HCT116 (cell line): ENCODE results near the gene TAS2R14.

ENCODE experiments used
- ATF3 ChIP-seq: IDR thresholded peaks from 2 replicates; pipeline ENCODE4 v1.6.1; 2012
- EGR1 ChIP-seq: IDR thresholded peaks from 2 replicates; pipeline ENCODE4 v1.6.1; 2012; ENCODE audit warnings: low read depth
- EZH2 ChIP-seq: fragments of 200-600 bp; sonication (generic); IDR thresholded peaks from 2 replicates; pipeline ENCODE4 v1.6.1; 2017; ENCODE audit warnings: antibody characterized with exemption, mixed run types
- EZH2phosphoT487 ChIP-seq: fragments of 200-600 bp; IDR thresholded peaks from 2 replicates; pipeline ENCODE4 v1.6.1; 2018; ENCODE audit warnings: antibody characterized with exemption, borderline replicate concordance
- FOSL1 ChIP-seq: IDR thresholded peaks from 2 replicates; pipeline ENCODE4 v1.6.1; 2012; ENCODE audit warnings: low read depth
- POLR2A ChIP-seq: IDR thresholded peaks from 2 replicates; pipeline ENCODE4 v1.7.0; 2011; ENCODE audit warnings: borderline replicate concordance; ENCODE audit not compliant: insufficient read depth, insufficient read length; ENCODE audit errors: extremely low read depth
- POLR2AphosphoS5 ChIP-seq: IDR thresholded peaks from 2 replicates; pipeline ENCODE4 v1.6.1; 2011; ENCODE audit warnings: mild to moderate bottlenecking, low read depth, low read length, moderate library complexity
- REST ChIP-seq: IDR thresholded peaks from 2 replicates; pipeline ENCODE4 v1.6.1; 2012; ENCODE audit warnings: low read depth
- SRF ChIP-seq: IDR thresholded peaks from 2 replicates; pipeline ENCODE4 v1.6.1; 2012; ENCODE audit warnings: low read depth
- TCF7L2 ChIP-seq: IDR thresholded peaks from 2 replicates; pipeline ENCODE4 v1.7.0; 2011; ENCODE audit warnings: borderline replicate concordance, inconsistent platforms; ENCODE audit not compliant: insufficient read depth, insufficient read length; ENCODE audit errors: extremely low read depth
- ZFX ChIP-seq: fragments of 450-650 bp; IDR thresholded peaks from 2 replicates; pipeline ENCODE4 v1.6.1; 2017
- TF ChIP-seq, protein P1 (sequence below), 3 experiments: fragments of 200-600 bp in 1 of 3; sonication (generic) in 1 of 3; IDR thresholded peaks in 2 of 3; conservative IDR thresholded peaks in 1 of 3; 2 replicates each; pipeline ENCODE4 v1.5.1; 2012 to 2017; ENCODE audit warnings: low read depth in 2 of 3, low read length in 2 of 3, antibody characterized with exemption in 1 of 3, borderline replicate concordance in 1 of 3, control low read depth in 1 of 3, mild to moderate bottlenecking in 1 of 3, mixed read lengths in 1 of 3, mixed run types in 1 of 3, moderate library complexity in 1 of 3; ENCODE audit not compliant: insufficient read depth in 1 of 3

DNA sequence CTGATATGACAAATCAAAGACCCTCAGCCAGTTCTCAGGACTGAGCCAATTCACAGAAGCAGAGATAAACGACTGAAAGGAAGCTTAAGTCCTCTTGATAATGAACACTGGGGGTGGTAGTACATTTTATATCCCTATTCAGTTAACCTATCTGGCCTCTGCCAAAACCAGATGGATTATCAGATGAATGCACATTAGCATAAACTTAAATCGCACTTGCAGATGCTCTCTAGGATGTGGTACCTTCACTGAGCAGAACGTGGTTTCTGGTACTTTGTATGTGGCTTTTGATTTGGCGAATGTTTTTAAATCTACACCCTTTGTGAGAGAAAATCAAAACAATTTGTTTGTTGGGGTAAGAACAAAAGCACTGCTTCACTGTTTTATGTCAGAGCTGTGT is 21.1 kb upstream of the TAS2R14 start:
- no peak for TF ChIP-seq POLR2A
- TF ChIP-seq, protein P1, sequence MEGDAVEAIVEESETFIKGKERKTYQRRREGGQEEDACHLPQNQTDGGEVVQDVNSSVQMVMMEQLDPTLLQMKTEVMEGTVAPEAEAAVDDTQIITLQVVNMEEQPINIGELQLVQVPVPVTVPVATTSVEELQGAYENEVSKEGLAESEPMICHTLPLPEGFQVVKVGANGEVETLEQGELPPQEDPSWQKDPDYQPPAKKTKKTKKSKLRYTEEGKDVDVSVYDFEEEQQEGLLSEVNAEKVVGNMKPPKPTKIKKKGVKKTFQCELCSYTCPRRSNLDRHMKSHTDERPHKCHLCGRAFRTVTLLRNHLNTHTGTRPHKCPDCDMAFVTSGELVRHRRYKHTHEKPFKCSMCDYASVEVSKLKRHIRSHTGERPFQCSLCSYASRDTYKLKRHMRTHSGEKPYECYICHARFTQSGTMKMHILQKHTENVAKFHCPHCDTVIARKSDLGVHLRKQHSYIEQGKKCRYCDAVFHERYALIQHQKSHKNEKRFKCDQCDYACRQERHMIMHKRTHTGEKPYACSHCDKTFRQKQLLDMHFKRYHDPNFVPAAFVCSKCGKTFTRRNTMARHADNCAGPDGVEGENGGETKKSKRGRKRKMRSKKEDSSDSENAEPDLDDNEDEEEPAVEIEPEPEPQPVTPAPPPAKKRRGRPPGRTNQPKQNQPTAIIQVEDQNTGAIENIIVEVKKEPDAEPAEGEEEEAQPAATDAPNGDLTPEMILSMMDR (IDR thresholded peaks at IDR 0.05 in 2 of 3, conservative IDR thresholded peaks at IDR 0.05 in 1 of 3; ENCODE audit: borderline replicate concordance in 1 of 3, insufficient read depth in 1 of 3, low read depth in 2 of 3, low read length in 2 of 3) = no peak
- TF ChIP-seq EGR1 = no peak
- TF ChIP-seq REST = no peak
- no peak for TF ChIP-seq SRF
- no peak for TF ChIP-seq ZFX
- no peak for TF ChIP-seq EZH2
- TF ChIP-seq FOSL1 = no peak
- TF ChIP-seq ATF3 = no peak
- no peak for TF ChIP-seq TCF7L2
- TF ChIP-seq EZH2phosphoT487 = no peak
- TF ChIP-seq POLR2AphosphoS5 = no peak
